GM20000 (cell line): Measurements from ENCODE around the gene RPL19.

Experiments
- DNase-seq: peaks from one replicate; pipeline ENCODE4 v3.0.0; 2012; ENCODE audit warnings: low spot score
- TF ChIP-seq, protein P1 (sequence below): IDR thresholded peaks from 2 replicates; pipeline ENCODE4 v1.5.1; 2012; ENCODE audit warnings: mild to moderate bottlenecking, control low read depth; ENCODE audit errors: extremely low read depth, missing control alignments

RPL19 gene

GRCh38 chr17:39231591-39232551 lies 31.8 kb downstream of the RPL19 start:
- peak; percentile 83 for DNase-seq
- TF ChIP-seq, protein P1, sequence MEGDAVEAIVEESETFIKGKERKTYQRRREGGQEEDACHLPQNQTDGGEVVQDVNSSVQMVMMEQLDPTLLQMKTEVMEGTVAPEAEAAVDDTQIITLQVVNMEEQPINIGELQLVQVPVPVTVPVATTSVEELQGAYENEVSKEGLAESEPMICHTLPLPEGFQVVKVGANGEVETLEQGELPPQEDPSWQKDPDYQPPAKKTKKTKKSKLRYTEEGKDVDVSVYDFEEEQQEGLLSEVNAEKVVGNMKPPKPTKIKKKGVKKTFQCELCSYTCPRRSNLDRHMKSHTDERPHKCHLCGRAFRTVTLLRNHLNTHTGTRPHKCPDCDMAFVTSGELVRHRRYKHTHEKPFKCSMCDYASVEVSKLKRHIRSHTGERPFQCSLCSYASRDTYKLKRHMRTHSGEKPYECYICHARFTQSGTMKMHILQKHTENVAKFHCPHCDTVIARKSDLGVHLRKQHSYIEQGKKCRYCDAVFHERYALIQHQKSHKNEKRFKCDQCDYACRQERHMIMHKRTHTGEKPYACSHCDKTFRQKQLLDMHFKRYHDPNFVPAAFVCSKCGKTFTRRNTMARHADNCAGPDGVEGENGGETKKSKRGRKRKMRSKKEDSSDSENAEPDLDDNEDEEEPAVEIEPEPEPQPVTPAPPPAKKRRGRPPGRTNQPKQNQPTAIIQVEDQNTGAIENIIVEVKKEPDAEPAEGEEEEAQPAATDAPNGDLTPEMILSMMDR: peak; percentile 62

GRCh38 chr17:39235555-39236449 lies 35.7 kb downstream of the RPL19 start:
- TF ChIP-seq, protein P1: peak; percentile 35
- peak; percentile 78 for DNase-seq

DNA sequence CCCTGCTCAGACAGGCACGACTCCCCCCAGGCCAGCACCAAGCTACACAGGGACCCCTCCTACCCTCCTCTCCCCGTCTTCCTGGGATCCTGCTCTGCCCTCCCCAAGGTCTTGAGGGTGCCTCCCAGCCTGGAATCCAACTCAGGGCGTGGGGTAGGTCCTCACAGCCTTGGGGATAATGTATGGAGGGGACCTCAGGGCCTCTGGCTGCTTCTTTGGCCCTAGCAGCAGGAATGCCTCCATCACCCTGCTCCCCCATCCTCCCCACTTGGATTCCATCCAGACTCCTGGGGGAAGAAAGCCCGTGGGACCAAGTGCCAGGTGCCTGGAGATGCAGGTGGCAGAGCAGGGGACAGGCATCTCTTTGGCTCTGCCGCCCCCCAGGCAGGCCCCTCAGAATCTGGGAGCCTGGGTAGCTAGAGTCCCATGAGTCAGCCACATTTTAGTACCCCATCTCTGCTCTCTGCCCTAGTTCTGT lies 36.4 kb downstream of the RPL19 start:
- no peak for DNase-seq

GRCh38 chr17:39236981-39237441 lies 36.9 kb downstream of the RPL19 start:
- no peak for DNase-seq
- TF ChIP-seq, protein P1: no peak

More for the DNA sequence above, 36.4 kb downstream of the RPL19 start:
- TF ChIP-seq, protein P1: no peak

DNA sequence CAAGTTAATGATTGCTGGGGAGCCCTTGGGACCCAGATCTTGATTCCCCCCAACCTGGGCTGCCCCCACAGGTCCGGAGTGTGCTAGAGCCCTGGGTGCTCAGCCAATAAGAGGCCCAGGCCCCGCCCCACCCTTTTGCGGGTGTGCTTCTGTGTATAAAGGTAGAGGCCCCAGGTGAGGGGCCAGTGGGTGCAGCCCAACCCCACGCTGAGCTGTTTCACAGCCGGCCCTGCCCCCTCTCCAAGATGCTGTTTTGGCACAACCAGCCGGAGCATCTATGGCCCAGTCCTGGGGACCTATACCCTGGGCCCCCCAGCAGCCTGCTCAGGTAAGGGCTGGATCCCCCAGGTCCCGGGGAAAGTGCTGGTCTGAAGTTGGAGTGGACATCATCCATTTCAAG lies 37.5 kb downstream of the RPL19 start:
- DNase-seq: no peak
- TF ChIP-seq, protein P1: no peak

DNA sequence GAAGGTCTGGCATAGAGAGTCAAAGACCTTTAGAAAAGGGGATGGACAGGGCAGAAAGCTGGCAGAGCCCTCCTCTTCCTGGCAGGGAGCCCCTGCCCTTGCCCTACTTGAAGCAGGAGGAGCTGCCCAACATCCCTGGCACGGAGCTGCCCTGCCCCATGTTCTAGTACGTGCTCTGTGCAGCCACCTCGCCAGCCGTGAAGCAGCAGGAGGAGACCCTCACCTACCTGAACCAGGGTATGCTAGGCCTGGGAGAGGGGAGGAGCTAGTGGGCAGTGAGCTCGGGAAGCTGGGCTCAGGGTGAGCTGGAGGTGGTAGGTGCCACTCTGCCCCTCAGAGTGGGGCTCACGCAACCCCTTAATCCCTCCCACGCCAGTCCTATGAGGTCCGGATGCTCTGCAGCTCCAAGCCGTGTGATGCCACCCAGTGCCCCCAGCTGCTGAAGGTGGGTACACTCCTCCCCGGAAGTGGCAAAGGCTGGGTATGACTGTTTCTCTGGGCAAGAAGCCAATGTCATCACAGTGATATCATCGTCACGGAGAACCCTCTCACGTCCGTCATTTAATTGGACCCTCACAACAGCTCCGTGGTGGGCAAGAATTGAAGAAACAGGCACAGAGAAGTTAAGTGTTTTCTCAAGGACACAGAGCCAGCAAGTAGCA lies 38.4 kb downstream of the RPL19 start:
- no peak for DNase-seq
- TF ChIP-seq, protein P1: no peak
